ENCODE results near the gene LPAR6. TPM values are rescaled to one million over a fixed set of nuclear protein-coding genes. Genes with fewer than 3 reads are reported as not detected.

Gene LPAR6
- total and polyA plus RNA-seq, 12 donors = 8.6 to 56.6 (median 29.6) TPM

GRCh38 chr13:48443442-48444208 lies 30.7 kb upstream of the LPAR6 start:
- H3K27ac ChIP-seq = no peak overlapping the region
- WGBS, 4 donors = 58 to 78% (median 66%) methylated on average over 1 of the region's 1 CpG
- intact Hi-C loops (cut with DNase I) = no loop called here
- H3K27me3 ChIP-seq = no peaks in the 10 kb centered on the region
- H3K4me3 ChIP-seq = no peak overlapping the region
- peaks cover 0 to 13% of the 10 kb centered on the region in 2 donors for H3K4me1 ChIP-seq (replicated peaks in 1 of 2)
- TF ChIP-seq CTCF (IDR thresholded peaks at IDR 0.05) (no peak), POLR2A (IDR thresholded peaks at IDR 0.05) (no peak)
- H3K9me3 ChIP-seq (replicated peaks in 1 of 3) = no peaks in the 10 kb centered on the region
- no peaks in the 10 kb centered on the region for H3K36me3 ChIP-seq (replicated peaks in 1 of 2)
- no peak for DNase-seq

- H3K4me3 ChIP-seq = peak overlapping the region in 1 of 4 donors; percentile 5
- peak overlapping the region; percentile 1 to 60 (median 42) for H3K27ac ChIP-seq
- no peaks in the 10 kb centered on the region for H3K36me3 ChIP-seq (replicated peaks in 1 of 2)
- TF ChIP-seq POLR2A (IDR thresholded peaks at IDR 0.05) (no peak), CTCF (IDR thresholded peaks at IDR 0.05) (no peak)
- intact Hi-C loops (cut with DNase I) = no loop called here
- 5 to 14% (median 9%) methylated on average over 3 of the region's 3 CpGs for WGBS, 4 donors
- DNase-seq = peak; percentile 60 to 89 (median 79)
- H3K9me3 ChIP-seq (replicated peaks in 1 of 3) = no peaks in the 10 kb centered on the region
- H3K4me1 ChIP-seq (replicated peaks in 1 of 2) = peaks cover 15 to 29% of the 10 kb centered on the region in 2 donors
- H3K27me3 ChIP-seq = no peaks in the 10 kb centered on the region
Measured at GRCh38 chr13:48437371-48437770, 24.5 kb upstream of the LPAR6 start.

- peak overlapping the region in 1 of 4 donors; percentile 5 for H3K4me3 ChIP-seq
- intact Hi-C loops (cut with DNase I) = no loop called here
- H3K27me3 ChIP-seq = no peaks in the 10 kb centered on the region
- 48 to 55% (median 52%) methylated on average over 2 of the region's 2 CpGs for WGBS, 4 donors
- peaks cover 21 to 35% of the 10 kb centered on the region in 2 donors for H3K4me1 ChIP-seq (replicated peaks in 1 of 2)
- H3K27ac ChIP-seq = peak overlapping the region; percentile 39 to 60 (median 43)
- H3K9me3 ChIP-seq (replicated peaks in 1 of 3) = no peaks in the 10 kb centered on the region
- DNase-seq = no peak
- H3K36me3 ChIP-seq (replicated peaks in 1 of 2) = no peaks in the 10 kb centered on the region
- TF ChIP-seq POLR2A (IDR thresholded peaks at IDR 0.05) (no peak), CTCF (IDR thresholded peaks at IDR 0.05) (no peak)
Measured at GRCh38 chr13:48436661-48437288, 23.9 kb upstream of the LPAR6 start.

GRCh38 chr13:48434200-48434599 lies 21.3 kb upstream of the LPAR6 start:
- H3K27me3 ChIP-seq = no peaks in the 10 kb centered on the region
- no peak overlapping the region for H3K27ac ChIP-seq
- WGBS, 4 donors = 89 to 96% (median 94%) methylated on average over 3 of the region's 3 CpGs
- H3K9me3 ChIP-seq (replicated peaks in 1 of 3) = no peaks in the 10 kb centered on the region
- no peak overlapping the region for H3K4me3 ChIP-seq
- intact Hi-C loops (cut with DNase I) = no loop called here
- DNase-seq = no peak
- no peaks in the 10 kb centered on the region for H3K36me3 ChIP-seq (replicated peaks in 1 of 2)
- TF ChIP-seq POLR2A (IDR thresholded peaks at IDR 0.05) = no peak
- TF ChIP-seq CTCF (IDR thresholded peaks at IDR 0.05) = no peak
- peaks cover 25 to 46% of the 10 kb centered on the region in 2 donors for H3K4me1 ChIP-seq (replicated peaks in 1 of 2)

All from adrenal gland (tissue), 12 donors.